ENCODE data around the gene PDCD10. TPM values are rescaled to one million over a fixed set of nuclear protein-coding genes. Genes with fewer than 3 reads are reported as not detected.

PDCD10 gene
- total RNA-seq: 37.9 and 44.8 TPM in 2 replicates

GRCh38 chr3:167734498-167735232 lies at the start of gene PDCD10:
Gene PDCD10 (minus strand): TSS chr3:167734892. CDS start chr3:167720157, 14,735 bp downstream.

GRCh38 chr3:167735233-167736138 lies 794 bp upstream of the PDCD10 start, which contains the start of gene SERPINI1:
Gene SERPINI1 (plus strand): TSS chr3:167735721. CDS start chr3:167789129, 53,408 bp downstream.

GRCh38 chr3:167653760-167654159 lies 80.9 kb downstream of the PDCD10 start, which contains the start of gene WDR49:
Gene WDR49 (minus strand): TSS chr3:167653942. CDS start chr3:167653425, 517 bp downstream.

Small RNA genes lying within 50 kb of the gene (small RNA-seq; reads per million reads assigned to genes)
- gene HMGN1P8: not detected

Other genes with a start within 250 kb of the PDCD10 start
- gene WDR49, start 81.0 kb downstream of the PDCD10 start, total RNA-seq: 0.49 TPM in 1 of 2 replicates, not detected in the other
- gene SERPINI1, start 829 bp upstream of the PDCD10 start, total RNA-seq: 0.97 and 2.1 TPM in 2 replicates

Measured in hair follicle dermal papilla cell (primary cell).